GM18861 (cell line): ENCODE data around the gene MOV10L1.
"Not testable (repeated sequence)": the region's sequence is repeated elsewhere in the genome, so short reads cannot be mapped to it uniquely, and the experiment has no call there.

Experiments
- ATAC-seq: cut with Tn5 transposase; IDR thresholded peaks from one replicate; pipeline ENCODE4 v1.9.1; 2021; ENCODE audit not compliant: unreplicated experiment

Gene MOV10L1

GRCh38 chr22:50131894-50132293, 42.1 kb downstream of the MOV10L1 start:
- no peak for ATAC-seq

- no peak for ATAC-seq
These were observed 44.7 kb downstream of the MOV10L1 start for GRCh38 chr22:50134481-50134880.

- no peak for ATAC-seq
These were observed 46.8 kb downstream of the MOV10L1 start for GRCh38 chr22:50136581-50137015.

GRCh38 chr22:50137277-50137676, 47.5 kb downstream of the MOV10L1 start:
- ATAC-seq: not testable (repeated sequence)

- ATAC-seq: no peak
These were observed 48.2 kb downstream of the MOV10L1 start for GRCh38 chr22:50138041-50138440.

- ATAC-seq: no peak
These were observed 49.2 kb downstream of the MOV10L1 start for GRCh38 chr22:50138988-50139387.

GRCh38 chr22:50139843-50140415, 50.1 kb downstream of the MOV10L1 start:
- ATAC-seq: no peak

- no peak for ATAC-seq
These were observed 50.8 kb downstream of the MOV10L1 start for GRCh38 chr22:50140615-50141014.

- ATAC-seq: no peak
These were observed 51.7 kb downstream of the MOV10L1 start for GRCh38 chr22:50141462-50141861.

GRCh38 chr22:50141891-50142363, 52.1 kb downstream of the MOV10L1 start:
- no peak for ATAC-seq

- ATAC-seq: no peak
These were observed 53.3 kb downstream of the MOV10L1 start for GRCh38 chr22:50143096-50143495.

GRCh38 chr22:50144005-50144614, 54.3 kb downstream of the MOV10L1 start:
- ATAC-seq: no peak

GRCh38 chr22:50145721-50146438, 56.1 kb downstream of the MOV10L1 start:
- ATAC-seq: no peak

- ATAC-seq: no peak
These were observed 56.8 kb downstream of the MOV10L1 start for GRCh38 chr22:50146439-50147238.

- not testable (repeated sequence) for ATAC-seq
These were observed 57.7 kb downstream of the MOV10L1 start for GRCh38 chr22:50147258-50148165.

GRCh38 chr22:50148166-50148500, 58.3 kb downstream of the MOV10L1 start:
- no peak for ATAC-seq

GRCh38 chr22:50148991-50149721, 59.4 kb downstream of the MOV10L1 start:
- ATAC-seq: peak; percentile 43

- no peak for ATAC-seq
These were observed 60.6 kb downstream of the MOV10L1 start for GRCh38 chr22:50150161-50151129.
